ENCODE measurements around the gene UBE2E3.

- TF ChIP-seq POLR2A (IDR thresholded peaks at IDR 0.05; ENCODE audit: low read length) (peak; percentile 81), GATA1 (IDR thresholded peaks at IDR 0.05; ENCODE audit: low read depth, low read length) (no peak)
These were observed at the start of gene UBE2E3 for GRCh38 chr2:180980106-180980942.

Measured in erythroblast (primary cell).